ENCODE results near the gene KIRREL3.

The KIRREL3 gene

DNA sequence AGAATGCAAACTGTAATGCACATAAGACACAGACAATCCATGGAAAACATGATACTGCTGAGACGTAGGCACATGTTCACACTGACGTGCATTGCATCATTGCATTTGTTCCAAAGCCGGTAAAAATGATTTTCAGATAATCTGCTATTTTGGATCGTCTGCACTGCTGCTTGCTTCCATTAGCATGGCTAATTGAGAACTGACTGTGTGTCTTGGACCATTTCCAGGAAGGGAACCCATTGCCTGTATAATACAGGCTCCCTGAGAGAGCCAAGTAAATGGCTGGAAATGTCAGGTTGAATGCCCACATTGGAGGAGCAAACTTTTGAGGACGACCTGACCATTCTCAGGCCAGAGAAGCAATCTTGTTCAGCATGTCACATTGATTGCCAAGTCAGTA lies 340.2 kb downstream of the KIRREL3 start:
- TF ChIP-seq, protein P1, sequence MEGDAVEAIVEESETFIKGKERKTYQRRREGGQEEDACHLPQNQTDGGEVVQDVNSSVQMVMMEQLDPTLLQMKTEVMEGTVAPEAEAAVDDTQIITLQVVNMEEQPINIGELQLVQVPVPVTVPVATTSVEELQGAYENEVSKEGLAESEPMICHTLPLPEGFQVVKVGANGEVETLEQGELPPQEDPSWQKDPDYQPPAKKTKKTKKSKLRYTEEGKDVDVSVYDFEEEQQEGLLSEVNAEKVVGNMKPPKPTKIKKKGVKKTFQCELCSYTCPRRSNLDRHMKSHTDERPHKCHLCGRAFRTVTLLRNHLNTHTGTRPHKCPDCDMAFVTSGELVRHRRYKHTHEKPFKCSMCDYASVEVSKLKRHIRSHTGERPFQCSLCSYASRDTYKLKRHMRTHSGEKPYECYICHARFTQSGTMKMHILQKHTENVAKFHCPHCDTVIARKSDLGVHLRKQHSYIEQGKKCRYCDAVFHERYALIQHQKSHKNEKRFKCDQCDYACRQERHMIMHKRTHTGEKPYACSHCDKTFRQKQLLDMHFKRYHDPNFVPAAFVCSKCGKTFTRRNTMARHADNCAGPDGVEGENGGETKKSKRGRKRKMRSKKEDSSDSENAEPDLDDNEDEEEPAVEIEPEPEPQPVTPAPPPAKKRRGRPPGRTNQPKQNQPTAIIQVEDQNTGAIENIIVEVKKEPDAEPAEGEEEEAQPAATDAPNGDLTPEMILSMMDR (IDR thresholded peaks at IDR 0.05; ENCODE audit: low read depth, low read length, missing control alignments) = no peak
- no peak overlapping the region for H3K4me3 ChIP-seq (ENCODE audit: low read depth, low read length)
- DNase-seq (ENCODE audit: low read depth) = no peak

GRCh38 chr11:126658306-126659056 lies 342.1 kb downstream of the KIRREL3 start:
- no peak for DNase-seq (ENCODE audit: low read depth)
- TF ChIP-seq, protein P1 (IDR thresholded peaks at IDR 0.05; ENCODE audit: low read depth, low read length, missing control alignments) = no peak
- no peak overlapping the region for H3K4me3 ChIP-seq (ENCODE audit: low read depth, low read length)

GRCh38 chr11:126655807-126656128 lies 344.8 kb downstream of the KIRREL3 start:
- DNase-seq (ENCODE audit: low read depth) = no peak
- TF ChIP-seq, protein P1 (IDR thresholded peaks at IDR 0.05; ENCODE audit: low read depth, low read length, missing control alignments) = no peak
- H3K4me3 ChIP-seq (ENCODE audit: low read depth, low read length) = no peak overlapping the region

DNA sequence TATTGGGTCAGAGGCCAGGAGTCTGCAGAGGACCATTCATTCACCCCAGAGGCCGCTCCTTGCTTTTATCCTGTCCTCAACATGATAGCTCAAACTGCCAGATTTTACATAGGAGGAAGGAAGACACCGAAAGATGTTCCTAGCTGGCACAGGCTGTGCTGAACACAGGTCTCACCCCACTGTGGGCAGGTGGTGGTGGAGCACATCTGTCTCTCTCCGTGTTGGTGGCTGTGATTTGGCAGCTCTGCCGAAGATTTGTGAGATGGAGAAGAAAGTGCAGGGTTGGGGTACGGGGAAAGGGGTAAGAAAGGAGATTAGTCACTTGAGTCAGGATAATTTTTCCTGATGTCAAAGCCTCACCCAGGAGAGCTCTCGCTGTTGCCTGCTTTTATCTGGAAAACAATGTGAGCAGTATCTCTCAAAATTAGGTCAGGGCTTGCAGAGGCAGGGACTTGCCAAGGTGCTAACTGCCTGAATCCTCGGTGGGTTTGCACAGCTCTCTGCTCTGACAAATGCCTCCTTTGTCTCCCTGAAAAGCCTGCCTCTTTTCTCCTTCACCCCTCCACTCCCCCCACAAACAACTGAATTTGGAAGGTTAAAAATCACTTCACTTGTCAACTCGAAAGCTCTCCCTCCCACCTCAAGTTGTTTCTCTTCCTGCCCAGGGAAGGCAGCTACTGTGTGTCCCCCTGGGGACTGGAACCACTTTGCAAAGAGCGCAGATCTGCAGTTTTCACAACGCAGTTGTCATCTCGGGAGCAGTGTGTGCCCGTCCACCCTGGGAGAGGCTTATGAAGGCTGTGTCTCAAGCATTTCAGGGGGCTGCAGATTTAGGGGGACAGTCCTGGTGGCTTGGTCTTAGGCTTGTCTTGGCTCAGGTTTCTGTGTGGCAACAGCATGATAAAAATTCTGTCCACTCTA lies 345.4 kb downstream of the KIRREL3 start:
- TF ChIP-seq, protein P1 (IDR thresholded peaks at IDR 0.05; ENCODE audit: low read depth, low read length, missing control alignments) = no peak
- no peak for DNase-seq (ENCODE audit: low read depth)
- H3K4me3 ChIP-seq (ENCODE audit: low read depth, low read length) = no peak overlapping the region

GRCh38 chr11:126653040-126653439 lies 347.5 kb downstream of the KIRREL3 start:
- TF ChIP-seq, protein P1 (IDR thresholded peaks at IDR 0.05; ENCODE audit: low read depth, low read length, missing control alignments) = no peak
- no peak for DNase-seq (ENCODE audit: low read depth)
- no peak overlapping the region for H3K4me3 ChIP-seq (ENCODE audit: low read depth, low read length)

DNA sequence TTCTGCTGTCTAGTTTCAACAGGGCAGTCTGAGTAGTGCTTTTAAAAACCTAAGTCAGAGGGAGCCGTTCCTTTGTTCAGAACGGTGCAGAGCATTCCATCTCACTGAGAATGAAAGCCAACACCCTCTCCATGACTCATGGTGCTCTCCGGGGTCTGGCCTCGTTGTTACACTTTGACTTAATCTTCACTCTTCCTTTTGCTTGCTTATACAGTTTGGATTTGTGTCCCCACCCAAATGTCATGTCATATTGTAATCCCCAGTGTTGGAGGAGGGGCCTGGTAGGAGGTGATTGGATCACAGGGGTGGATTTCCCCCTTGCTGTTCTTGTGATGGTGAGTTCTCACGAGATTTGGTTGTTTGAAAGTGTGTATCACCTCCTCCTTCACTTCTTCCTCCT lies 352.8 kb downstream of the KIRREL3 start:
- DNase-seq (ENCODE audit: low read depth) = no peak
- H3K4me3 ChIP-seq (ENCODE audit: low read depth, low read length) = no peak overlapping the region
- TF ChIP-seq, protein P1 (IDR thresholded peaks at IDR 0.05; ENCODE audit: low read depth, low read length, missing control alignments) = no peak
